GM21619 (cell line): ENCODE measurements around the gene KPNA4.
A peak's percentile ranks its signal among the peaks of the same experiment; 100 is the strongest.
"Not testable (repeated sequence)": the region's sequence is repeated elsewhere in the genome, so short reads cannot be mapped to it uniquely, and the experiment has no call there.

Experiments
- ATAC-seq: cut with Tn5 transposase; IDR thresholded peaks from one replicate; pipeline ENCODE4 v1.9.1; 2021; ENCODE audit not compliant: unreplicated experiment

Gene KPNA4

DNA sequence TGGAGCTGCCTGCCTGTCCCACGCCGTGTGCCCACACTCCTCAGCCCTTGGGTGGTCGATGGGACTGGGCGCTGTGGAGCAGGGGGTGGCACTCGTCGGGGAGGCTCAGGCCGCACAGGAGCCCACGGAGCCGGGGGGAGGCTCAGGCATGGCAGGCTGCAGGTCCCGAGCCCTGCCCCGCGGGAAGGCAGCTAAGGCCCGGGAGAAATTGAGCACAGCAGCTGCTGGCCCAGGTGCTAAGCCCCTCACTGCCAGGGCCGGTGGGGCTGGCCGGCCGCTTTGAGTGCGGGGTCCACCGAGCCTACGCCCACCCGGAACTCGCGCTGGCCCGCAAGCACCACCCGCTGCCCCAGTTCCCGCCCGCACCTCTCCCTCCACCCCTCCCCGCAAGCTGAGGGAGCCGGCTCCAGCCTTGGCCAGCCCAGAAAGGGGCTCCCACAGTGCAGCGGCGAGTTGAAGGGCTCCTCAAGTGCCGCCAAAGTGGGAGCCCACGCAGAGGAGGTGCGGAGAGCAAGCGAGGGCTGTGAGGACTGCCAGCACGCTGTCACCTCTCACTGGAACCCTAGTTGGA lies 8.7 kb upstream of the KPNA4 start:
- not testable (repeated sequence) for ATAC-seq

- ATAC-seq, result no peak
Observed at GRCh38 chr3:160569894-160570652, 4.7 kb upstream of the KPNA4 start.

- no peak for ATAC-seq
Observed at GRCh38 chr3:160568989-160569388, 3.6 kb upstream of the KPNA4 start.

DNA sequence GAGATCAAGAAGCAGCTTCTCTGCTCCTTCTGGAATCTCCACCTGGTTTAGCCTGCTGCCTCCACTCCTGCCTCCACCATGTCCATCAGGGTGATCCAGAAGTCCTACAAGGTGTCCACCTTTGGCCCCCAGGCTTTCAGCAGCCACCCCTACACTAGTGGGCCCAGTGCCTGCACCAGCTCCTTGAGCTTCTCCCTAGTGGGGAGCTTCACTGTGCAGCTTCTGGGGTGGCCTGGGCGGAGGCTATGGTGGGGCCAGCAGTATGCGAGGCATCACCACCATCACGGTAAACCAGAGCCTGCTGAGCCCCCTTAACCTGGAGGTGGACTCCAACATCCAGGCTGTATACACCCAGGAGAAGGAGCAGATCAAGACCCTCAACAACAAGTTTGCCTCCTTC lies 2.4 kb upstream of the KPNA4 start:
- no peak for ATAC-seq

- ATAC-seq, result no peak
Observed at GRCh38 chr3:160566499-160566898, 1.1 kb upstream of the KPNA4 start.

DNA sequence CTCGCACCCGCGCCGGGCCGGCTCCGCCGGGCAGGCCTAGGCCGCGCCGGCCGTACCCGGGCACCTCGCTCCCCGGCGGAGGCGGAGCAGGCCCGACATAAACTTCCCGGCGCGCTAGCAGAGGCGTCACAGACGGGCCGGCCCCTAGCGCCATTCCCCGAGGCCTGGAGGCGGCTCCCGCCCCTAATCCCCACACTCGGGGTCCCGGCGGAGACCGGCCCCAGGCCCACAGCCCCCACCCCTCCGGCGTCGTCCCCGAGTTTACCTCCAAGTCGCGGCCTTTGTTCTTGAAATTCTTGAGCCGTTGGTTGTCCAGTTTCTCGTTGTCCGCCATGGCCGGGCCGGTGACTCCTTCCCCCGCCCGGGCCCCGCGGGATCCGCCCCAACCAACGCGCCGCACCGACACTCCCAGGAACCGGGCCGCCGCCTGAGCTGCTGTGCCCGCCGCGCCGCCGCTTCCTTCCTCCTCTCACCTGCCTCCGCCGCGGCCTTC lies 376 bp downstream of the KPNA4 start:
- ATAC-seq, result peak; percentile 44

GRCh38 chr3:160564258-160564911 lies 986 bp downstream of the KPNA4 start:
- no peak for ATAC-seq

DNA sequence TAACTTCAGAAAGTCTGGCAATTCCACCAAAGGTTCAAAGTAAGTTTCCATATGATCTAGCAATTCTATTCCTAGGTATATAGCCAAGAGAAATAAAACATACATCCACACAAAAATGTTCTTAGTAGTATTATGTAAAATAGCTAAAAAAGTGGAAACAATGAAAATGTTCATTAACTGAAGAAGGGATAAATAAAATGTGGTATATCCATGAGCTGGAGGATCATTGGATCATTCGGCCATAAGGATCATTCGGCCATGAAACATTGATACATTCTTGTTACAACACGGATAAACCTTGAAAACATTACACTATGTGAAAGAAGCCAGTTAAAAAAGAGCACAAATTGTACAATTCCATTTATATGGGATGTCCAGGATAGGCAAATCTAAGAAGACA lies 2.4 kb downstream of the KPNA4 start:
- ATAC-seq, result no peak

- ATAC-seq, result no peak
Observed at GRCh38 chr3:160557571-160557970, 7.8 kb downstream of the KPNA4 start.

DNA sequence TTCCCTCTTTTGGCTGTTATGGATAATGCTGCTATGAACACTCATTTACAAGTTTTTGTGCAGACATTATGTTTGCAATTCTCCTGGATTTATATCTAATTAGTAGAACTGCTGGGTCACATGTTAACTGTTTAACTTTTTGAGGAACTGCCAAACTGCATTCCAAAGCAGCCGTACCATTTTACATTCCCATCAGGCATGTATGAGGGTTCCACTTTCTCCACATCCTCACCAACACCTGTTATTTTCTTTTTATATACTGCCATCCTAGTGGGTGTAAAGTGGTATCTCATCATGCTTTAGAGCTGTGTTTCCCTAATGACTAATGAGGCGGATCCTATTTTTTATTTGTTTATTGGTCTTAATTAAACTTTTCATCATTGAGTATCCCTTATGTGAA lies 9.2 kb downstream of the KPNA4 start:
- ATAC-seq, result no peak

DNA sequence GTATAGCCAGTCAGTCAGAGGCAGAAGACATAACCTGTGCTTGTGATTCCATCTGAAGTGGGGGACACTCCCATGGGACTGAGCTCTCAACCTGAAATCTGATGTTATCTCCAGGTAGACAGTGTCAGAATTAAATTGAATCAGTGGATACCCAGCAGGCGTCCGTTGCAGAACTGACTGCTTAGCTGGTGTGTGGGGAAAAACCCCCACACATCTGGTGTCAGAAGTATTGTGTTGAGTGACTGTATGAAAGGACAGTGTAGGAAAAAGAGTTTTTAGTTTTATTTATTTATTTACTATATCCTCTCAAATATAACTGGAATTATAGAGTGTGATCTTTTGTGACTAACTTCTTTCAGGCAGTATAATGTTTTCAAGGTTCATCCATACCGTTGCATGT lies 10.4 kb downstream of the KPNA4 start:
- ATAC-seq, result no peak

DNA sequence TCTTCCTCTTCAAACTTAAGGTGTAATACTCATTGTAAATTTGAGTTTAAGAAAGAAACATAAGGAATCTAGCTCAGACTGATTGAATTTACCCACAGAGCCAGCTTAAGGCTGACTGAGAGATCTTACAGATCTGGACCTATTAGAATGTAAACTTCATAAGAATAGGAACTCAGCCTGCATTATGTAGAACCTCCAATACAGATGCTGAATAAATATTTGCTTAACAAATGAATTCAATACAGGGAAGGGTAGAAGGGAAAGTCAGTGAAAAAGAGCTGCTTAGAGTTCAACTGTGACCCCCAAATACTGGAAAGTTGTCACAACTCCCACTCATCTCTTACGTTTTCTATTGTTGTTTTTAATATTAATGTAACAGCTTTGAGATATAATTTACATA lies 11.5 kb downstream of the KPNA4 start:
- ATAC-seq, result no peak

GRCh38 chr3:160546727-160547126 lies 18.6 kb downstream of the KPNA4 start:
- ATAC-seq, result no peak

DNA sequence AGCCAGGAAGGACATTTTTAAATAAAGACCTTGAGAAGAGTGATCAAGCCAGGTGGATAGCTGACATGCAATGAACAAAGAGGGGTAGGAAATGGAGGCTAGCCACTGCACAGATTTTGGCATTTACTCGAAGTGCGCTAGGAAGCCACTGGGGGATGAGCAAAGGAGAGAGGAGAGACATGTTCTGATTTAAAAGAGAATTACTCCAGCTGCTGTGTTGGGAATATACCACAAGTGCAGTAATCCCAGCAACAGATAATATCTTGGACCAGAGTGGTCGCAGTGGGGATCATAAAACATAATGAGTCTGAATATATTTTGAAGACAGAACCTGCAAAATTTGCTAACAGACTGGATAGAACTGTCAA lies 19.9 kb downstream of the KPNA4 start:
- no peak for ATAC-seq

- no peak for ATAC-seq
Observed at GRCh38 chr3:160544844-160545503, 20.4 kb downstream of the KPNA4 start.

DNA sequence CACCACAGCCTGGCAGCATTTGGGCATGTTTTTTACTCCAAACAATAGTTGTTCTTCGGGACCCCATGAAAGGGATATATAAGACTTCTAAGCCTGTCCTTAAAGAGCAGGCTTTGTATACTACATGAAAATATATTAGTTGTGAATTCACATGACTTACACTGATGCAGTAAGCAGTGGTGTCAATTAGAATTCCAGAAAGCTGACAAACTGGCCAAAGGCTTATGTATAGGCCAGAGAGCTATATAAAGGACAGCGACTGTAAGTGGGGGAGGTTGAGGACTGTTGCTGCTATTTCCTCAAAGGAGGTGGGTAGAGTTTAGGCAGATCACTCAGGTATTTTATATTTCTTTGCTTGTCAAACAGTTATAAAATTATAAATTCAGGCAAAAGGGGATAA lies 24.8 kb downstream of the KPNA4 start:
- no peak for ATAC-seq

GRCh38 chr3:160538895-160539294 lies 26.5 kb downstream of the KPNA4 start:
- ATAC-seq, result no peak

DNA sequence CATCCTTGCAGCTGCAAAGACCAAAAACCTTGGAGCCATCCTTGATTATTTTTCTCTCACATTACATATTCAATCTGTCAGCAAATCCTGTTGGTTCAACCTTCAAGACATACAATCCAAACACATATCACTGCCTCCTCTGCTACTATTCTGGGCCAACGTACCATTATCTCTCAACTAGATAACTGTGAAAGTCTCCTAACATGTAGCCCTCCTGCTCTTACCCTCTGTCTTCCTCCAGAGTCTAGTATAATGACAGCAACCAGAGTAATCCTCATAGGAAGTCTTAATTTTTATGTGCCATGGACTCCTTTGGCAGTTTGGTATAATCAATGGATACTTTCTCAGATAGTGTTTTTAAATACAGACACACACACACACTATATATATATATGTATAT lies 27.6 kb downstream of the KPNA4 start:
- no peak for ATAC-seq

GRCh38 chr3:160532371-160532770 lies 33.0 kb downstream of the KPNA4 start:
- no peak for ATAC-seq

DNA sequence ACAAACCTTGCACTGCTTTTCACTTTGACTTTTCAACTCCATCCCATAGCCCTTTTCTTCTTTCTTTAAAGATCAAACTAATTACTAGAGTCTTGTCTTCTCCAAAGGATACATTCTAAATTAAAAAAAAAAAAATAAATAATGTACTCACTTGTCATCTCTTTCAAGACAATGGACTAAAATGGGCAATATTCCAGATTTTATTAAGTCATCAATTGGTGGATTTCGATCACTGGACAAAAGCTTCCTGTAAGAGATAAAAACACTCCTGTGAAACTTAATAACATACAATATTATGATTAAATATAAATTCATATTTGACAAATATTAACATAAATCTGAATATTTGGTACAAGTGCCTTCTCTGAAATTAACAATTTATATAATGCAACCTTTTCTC lies 34.1 kb downstream of the KPNA4 start:
- ATAC-seq, result no peak

DNA sequence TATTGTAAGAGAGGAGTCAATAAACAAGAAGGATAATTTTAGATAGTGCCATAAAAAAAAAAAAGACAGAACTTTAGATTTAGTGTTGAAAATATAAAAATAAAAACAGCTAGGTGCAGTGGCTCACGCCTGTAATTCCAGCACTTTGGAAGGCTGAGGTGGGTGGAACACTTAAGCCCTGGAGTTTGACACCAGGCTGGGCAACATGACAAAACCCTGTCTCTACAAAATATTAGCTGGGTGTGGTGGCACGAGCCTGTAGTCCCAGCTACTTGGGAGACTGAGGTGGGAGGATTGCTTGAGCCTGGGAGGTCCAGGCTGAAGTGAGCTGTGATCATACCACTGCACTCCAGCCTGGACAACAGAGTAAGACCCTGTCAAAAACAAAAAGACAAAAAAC lies 49.0 kb downstream of the KPNA4 start:
- ATAC-seq, result not testable (repeated sequence)

DNA sequence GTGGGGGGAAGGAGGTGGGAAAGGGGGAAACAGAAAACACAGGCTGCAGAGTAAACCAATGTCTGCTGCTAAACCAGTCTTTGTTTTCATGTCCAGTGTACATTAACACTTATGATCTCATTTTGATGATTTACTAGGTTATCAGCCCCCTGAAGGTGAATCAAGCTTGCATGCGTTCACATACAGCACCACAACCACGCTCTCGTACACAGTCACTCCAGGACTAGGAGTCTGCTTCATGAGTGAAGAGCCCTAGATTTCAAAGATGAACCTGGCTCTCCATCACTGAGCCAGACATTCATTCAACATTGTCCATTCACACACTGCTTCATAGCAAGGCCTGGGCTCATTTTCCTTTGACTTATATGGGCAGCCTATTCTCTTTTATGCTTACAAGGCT lies 64.0 kb downstream of the KPNA4 start:
- ATAC-seq, result no peak
